ENCODE results near the gene C4orf17.

Gene C4orf17

GRCh38 chr4:99574530-99575324, 63.9 kb downstream of the C4orf17 start, which contains the start of gene MTTP:
Gene MTTP (plus strand): TSS chr4:99574824. CDS start chr4:99574910, 86 bp downstream.
- H3K9me3 Mint-ChIP-seq, result no peaks in the 10 kb centered on the region
- H3K4me3 Mint-ChIP-seq, result no peak within 1 kb of the TSS
- no peak within 1 kb of the TSS for H3K27ac Mint-ChIP-seq
- no peak for DNase-seq
- ATAC-seq, result no peak
- H3K27me3 Mint-ChIP-seq, result peaks cover 37% of the 10 kb centered on the region
- no peaks in the 10 kb centered on the region for H3K4me1 Mint-ChIP-seq

- Mint-ChIP-seq H3K27ac (no peak overlapping the region), H3K4me1 (no peaks in the 10 kb centered on the region), H3K4me3 (no peak overlapping the region), H3K9me3 (no peaks in the 10 kb centered on the region), H3K27me3 (peaks cover 26% of the 10 kb centered on the region)
- ATAC-seq (no peak), DNase-seq (no peak)
Observed at GRCh38 chr4:99578714-99579113, 67.9 kb downstream of the C4orf17 start.

GRCh38 chr4:99585516-99585915, 74.7 kb downstream of the C4orf17 start:
- ATAC-seq, result no peak
- H3K27me3 Mint-ChIP-seq, result peaks cover 17% of the 10 kb centered on the region
- DNase-seq, result no peak
- no peaks in the 10 kb centered on the region for H3K4me1 Mint-ChIP-seq
- H3K9me3 Mint-ChIP-seq, result no peaks in the 10 kb centered on the region
- no peak overlapping the region for H3K27ac Mint-ChIP-seq
- no peak overlapping the region for H3K4me3 Mint-ChIP-seq

DNA sequence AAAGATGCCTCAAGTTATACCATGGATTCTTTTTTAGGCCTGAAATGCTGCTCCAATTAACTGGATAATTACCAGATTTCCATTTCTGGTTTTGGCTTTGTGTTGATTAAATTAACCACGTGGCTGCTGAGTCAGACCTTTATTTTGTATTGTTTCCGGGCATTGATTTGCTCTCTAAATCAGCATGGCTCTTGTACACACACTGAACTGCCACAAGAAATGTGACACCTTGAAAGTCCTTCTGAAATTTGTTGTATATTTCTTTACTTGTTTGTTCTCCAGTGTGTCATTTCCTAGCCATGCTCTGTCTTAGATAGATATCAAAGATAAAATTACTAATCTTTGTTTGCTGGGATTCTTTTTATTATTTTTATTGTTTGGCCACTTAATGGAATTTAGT, 75.5 kb downstream of the C4orf17 start:
- ATAC-seq, result no peak
- Mint-ChIP-seq H3K27me3 (peaks cover 17% of the 10 kb centered on the region), H3K4me3 (no peak overlapping the region), H3K27ac (no peak overlapping the region), H3K9me3 (no peaks in the 10 kb centered on the region), H3K4me1 (no peaks in the 10 kb centered on the region)
- no peak for DNase-seq

DNA sequence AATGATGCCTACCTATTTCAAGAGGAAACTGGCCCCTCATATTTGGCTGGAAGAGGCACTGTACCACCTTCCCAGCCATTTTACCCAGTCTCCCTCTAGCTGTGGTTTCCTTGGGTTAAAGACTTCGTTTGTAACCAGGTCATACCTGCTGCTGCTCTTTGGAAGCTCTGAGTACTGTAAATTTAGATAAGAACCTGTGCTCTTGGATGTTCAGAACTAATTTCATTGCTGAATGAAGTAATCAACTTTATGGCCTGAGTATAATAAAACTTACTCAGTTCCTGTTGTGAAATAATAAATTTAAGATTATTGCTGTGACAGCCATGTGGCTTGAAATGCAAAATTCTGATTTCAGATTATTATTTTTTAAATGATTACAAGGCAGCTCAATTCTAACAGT, 76.0 kb downstream of the C4orf17 start:
- Mint-ChIP-seq H3K27me3 (peaks cover 12% of the 10 kb centered on the region), H3K4me3 (no peak overlapping the region), H3K27ac (no peak overlapping the region), H3K9me3 (no peaks in the 10 kb centered on the region), H3K4me1 (no peaks in the 10 kb centered on the region)
- no peak for ATAC-seq
- DNase-seq, result no peak

DNA sequence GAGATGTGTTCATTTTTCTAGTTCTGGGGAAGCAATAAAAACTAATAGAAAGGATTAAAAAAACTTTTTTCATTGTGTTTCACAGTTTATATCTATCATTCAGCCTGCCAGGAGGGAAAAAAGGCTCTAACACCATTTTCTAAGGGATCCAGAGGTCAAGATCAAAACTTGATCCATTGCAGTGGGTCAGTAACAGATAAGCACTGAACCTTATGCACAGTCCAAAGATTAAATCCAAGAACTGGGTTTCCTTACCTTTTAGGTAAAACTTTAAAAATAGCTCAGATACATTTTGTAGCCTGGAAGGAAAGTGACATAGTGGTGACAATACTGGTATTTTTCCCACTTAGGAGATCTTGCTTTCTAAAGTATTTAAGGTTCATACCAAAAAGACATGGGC, 76.5 kb downstream of the C4orf17 start:
- peaks cover 9% of the 10 kb centered on the region for H3K27me3 Mint-ChIP-seq
- H3K4me3 Mint-ChIP-seq, result no peak overlapping the region
- no peaks in the 10 kb centered on the region for H3K9me3 Mint-ChIP-seq
- H3K27ac Mint-ChIP-seq, result no peak overlapping the region
- no peak for ATAC-seq
- H3K4me1 Mint-ChIP-seq, result no peaks in the 10 kb centered on the region
- DNase-seq, result no peak

GRCh38 chr4:99587803-99588202, 77.0 kb downstream of the C4orf17 start:
- H3K27ac Mint-ChIP-seq, result no peak overlapping the region
- no peaks in the 10 kb centered on the region for H3K9me3 Mint-ChIP-seq
- no peaks in the 10 kb centered on the region for H3K4me1 Mint-ChIP-seq
- DNase-seq (no peak), ATAC-seq (no peak)
- H3K27me3 Mint-ChIP-seq, result peaks cover 5% of the 10 kb centered on the region
- no peak overlapping the region for H3K4me3 Mint-ChIP-seq

GRCh38 chr4:99591757-99592156, 80.9 kb downstream of the C4orf17 start:
- H3K27ac Mint-ChIP-seq, result no peak overlapping the region
- H3K4me3 Mint-ChIP-seq, result no peak overlapping the region
- no peaks in the 10 kb centered on the region for H3K27me3 Mint-ChIP-seq
- H3K4me1 Mint-ChIP-seq, result no peaks in the 10 kb centered on the region
- no peak for ATAC-seq
- H3K9me3 Mint-ChIP-seq, result no peaks in the 10 kb centered on the region
- no peak for DNase-seq

Data from stimulated activated naive CD8-positive, alpha-beta T cell treated with anti-CD3 and anti-CD28 coated beads, Interleukin-15, amount 100 ng/mL, for 72 hours (primary cell).